PC-3 (cell line): ENCODE results near the gene ANAPC7.

Experiments used
- CTCF ChIP-seq: fragments of 300-600 bp; sonication (generic); conservative IDR thresholded peaks from 2 replicates; pipeline ENCODE4 v1.5.1; 2017; ENCODE audit warnings: antibody characterized with exemption, low read depth, mild to moderate bottlenecking, low read length
- EZH2 ChIP-seq: fragments of 300-600 bp; sonication (generic); IDR thresholded peaks from one replicate; pipeline ENCODE4 v1.6.1; 2017; ENCODE audit warnings: antibody characterized with exemption, mild to moderate bottlenecking, low read length; ENCODE audit not compliant: unreplicated experiment

GRCh38 chr12:110347767-110348166 is 55.7 kb downstream of the ANAPC7 start:
- TF ChIP-seq CTCF: no peak
- TF ChIP-seq EZH2: no peak
